Liver (tissue), 3 donors: ENCODE results near the gene MPPED2.

Source experiments
- ATF3 ChIP-seq: IDR thresholded peaks from 2 replicates; pipeline ENCODE4 v1.6.1; 2016; ENCODE audit warnings: antibody characterized with exemption
- CTCF ChIP-seq: fragments of 150-350 bp; IDR thresholded peaks from 2 replicates; pipeline ENCODE4 v1.5.1; 2017; ENCODE audit warnings: improper control_type of control experiment, low read depth, low read length; ENCODE audit not compliant: missing input control
- EGR1 ChIP-seq, 2 donors: IDR thresholded peaks; 2 replicates each; pipeline ENCODE4 v1.6.1; 2016 to 2018; ENCODE audit warnings: antibody characterized with exemption in 2 of 2, low read depth in 2 of 2
- HNF4A ChIP-seq, 2 donors: conservative IDR thresholded peaks; 2 replicates each; pipeline ENCODE4 v1.6.1; 2016; ENCODE audit warnings: antibody characterized with exemption in 2 of 2, mild to moderate bottlenecking in 2 of 2
- MAX ChIP-seq: IDR thresholded peaks from 2 replicates; pipeline ENCODE4 v1.6.1; 2016; ENCODE audit warnings: antibody characterized with exemption
- RAD21 ChIP-seq, 2 donors: IDR thresholded peaks; 2 replicates each; pipeline ENCODE4 v1.6.1; 2016; ENCODE audit warnings: antibody characterized with exemption in 2 of 2, mild to moderate bottlenecking in 2 of 2
- REST ChIP-seq: IDR thresholded peaks from 2 replicates; pipeline ENCODE4 v1.6.1; 2016; ENCODE audit warnings: antibody characterized with exemption, mild to moderate bottlenecking
- SP1 ChIP-seq: IDR thresholded peaks from 2 replicates; pipeline ENCODE4 v1.6.1; 2018; ENCODE audit warnings: antibody characterized with exemption, mild to moderate bottlenecking
- TAF1 ChIP-seq: conservative IDR thresholded peaks from 2 replicates; pipeline ENCODE4 v1.6.1; 2016; ENCODE audit warnings: antibody characterized with exemption, mild to moderate bottlenecking
- YY1 ChIP-seq: IDR thresholded peaks from 2 replicates; pipeline ENCODE4 v1.6.1; 2016; ENCODE audit warnings: antibody characterized with exemption, mild to moderate bottlenecking
- ZBTB33 ChIP-seq: IDR thresholded peaks from 2 replicates; pipeline ENCODE4 v1.6.1; 2016; ENCODE audit warnings: antibody characterized with exemption
- donor health status: healthy.
- donor health status: healthy.

GRCh38 chr11:30587269-30587812 lies 1.2 kb upstream of the MPPED2 start:
- no peak for TF ChIP-seq CTCF
- no peak for TF ChIP-seq ZBTB33
- no peak for TF ChIP-seq HNF4A (conservative IDR thresholded peaks at IDR 0.05)
- no peak for TF ChIP-seq REST
- TF ChIP-seq RAD21 (IDR thresholded peaks at IDR 0.05) = no peak
- TF ChIP-seq TAF1 = no peak
- TF ChIP-seq MAX = no peak
- TF ChIP-seq YY1 = no peak
- no peak for TF ChIP-seq SP1
- TF ChIP-seq ATF3 = no peak
- TF ChIP-seq EGR1 (IDR thresholded peaks at IDR 0.05; ENCODE audit: low read depth in 2 of 2) = no peak
